Measurements from ENCODE around the gene SESN1. TPM values are rescaled to one million over a fixed set of nuclear protein-coding genes. Genes with fewer than 3 reads are reported as not detected.

The SESN1 gene
- total and polyA plus RNA-seq, 9 of the 15 experiments (the other 6 are each of a cell fraction or from before 2014, with no cell fraction given), result 3.1 to 13.0 (median 7.4) TPM

DNA sequence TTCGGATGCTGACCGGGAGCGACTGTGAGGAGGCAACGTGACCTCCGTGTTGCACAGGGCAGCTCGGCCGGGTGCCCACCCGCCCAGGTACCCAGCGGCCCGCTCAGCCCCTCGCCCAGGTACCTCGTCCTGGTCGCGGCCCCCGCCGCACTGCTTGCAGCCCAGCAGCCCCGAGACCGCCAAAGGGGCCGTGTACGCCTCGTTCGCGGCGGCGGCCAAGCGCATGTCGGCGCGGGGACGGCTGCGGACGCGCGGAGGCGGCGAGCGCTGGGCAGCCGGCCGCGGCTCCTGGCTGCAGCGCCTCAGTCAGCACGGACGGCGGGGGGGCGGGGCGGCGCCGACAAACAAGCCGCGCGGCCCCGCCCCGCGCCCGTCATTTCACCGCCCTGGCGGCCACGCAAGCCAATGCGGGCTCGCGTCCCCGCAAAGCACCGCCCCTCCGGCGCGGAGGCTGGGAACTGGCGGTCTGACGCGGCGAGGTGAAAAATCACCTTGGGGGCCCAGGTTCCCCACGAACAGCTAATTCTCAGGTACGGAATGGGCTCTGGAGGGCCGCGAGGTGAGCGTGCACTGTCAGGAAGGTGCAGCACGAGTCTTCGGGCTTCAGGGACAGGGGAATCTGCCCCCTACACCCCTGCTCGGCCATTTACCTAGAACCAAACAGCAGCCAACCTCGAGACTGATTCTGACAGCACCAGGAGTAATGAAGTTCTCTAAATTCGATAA is 85.2 kb downstream of the SESN1 start (continued):
- TF ChIP-seq TOE1 (IDR thresholded peaks at IDR 0.05; ENCODE audit: borderline replicate concordance) (no peak), TOE1 (CRISPR knock-in tag; IDR thresholded peaks at IDR 0.05; ENCODE audit: borderline replicate concordance, low read depth) (peak; percentile 93; the same call in 1 of the 2 replicates), MCM7 (IDR thresholded peaks at IDR 0.05) (no peak), ZNF175 (CRISPR knock-in tag; IDR thresholded peaks at IDR 0.05; ENCODE audit: low read depth) (no peak), ZNF12 (CRISPR knock-in tag; IDR thresholded peaks at IDR 0.05) (peak; percentile 37; the same call in 1 of the 2 replicates), ZNF184 (CRISPR knock-in tag; IDR thresholded peaks at IDR 0.05) (no peak), ZNF79 (CRISPR knock-in tag; IDR thresholded peaks at IDR 0.05; ENCODE audit: low read depth) (no peak), COPS2 (conservative IDR thresholded peaks at IDR 0.05) (no peak), ZNF134 (CRISPR knock-in tag; conservative IDR thresholded peaks at IDR 0.05) (no peak)
- TF ChIP-seq, protein P1, sequence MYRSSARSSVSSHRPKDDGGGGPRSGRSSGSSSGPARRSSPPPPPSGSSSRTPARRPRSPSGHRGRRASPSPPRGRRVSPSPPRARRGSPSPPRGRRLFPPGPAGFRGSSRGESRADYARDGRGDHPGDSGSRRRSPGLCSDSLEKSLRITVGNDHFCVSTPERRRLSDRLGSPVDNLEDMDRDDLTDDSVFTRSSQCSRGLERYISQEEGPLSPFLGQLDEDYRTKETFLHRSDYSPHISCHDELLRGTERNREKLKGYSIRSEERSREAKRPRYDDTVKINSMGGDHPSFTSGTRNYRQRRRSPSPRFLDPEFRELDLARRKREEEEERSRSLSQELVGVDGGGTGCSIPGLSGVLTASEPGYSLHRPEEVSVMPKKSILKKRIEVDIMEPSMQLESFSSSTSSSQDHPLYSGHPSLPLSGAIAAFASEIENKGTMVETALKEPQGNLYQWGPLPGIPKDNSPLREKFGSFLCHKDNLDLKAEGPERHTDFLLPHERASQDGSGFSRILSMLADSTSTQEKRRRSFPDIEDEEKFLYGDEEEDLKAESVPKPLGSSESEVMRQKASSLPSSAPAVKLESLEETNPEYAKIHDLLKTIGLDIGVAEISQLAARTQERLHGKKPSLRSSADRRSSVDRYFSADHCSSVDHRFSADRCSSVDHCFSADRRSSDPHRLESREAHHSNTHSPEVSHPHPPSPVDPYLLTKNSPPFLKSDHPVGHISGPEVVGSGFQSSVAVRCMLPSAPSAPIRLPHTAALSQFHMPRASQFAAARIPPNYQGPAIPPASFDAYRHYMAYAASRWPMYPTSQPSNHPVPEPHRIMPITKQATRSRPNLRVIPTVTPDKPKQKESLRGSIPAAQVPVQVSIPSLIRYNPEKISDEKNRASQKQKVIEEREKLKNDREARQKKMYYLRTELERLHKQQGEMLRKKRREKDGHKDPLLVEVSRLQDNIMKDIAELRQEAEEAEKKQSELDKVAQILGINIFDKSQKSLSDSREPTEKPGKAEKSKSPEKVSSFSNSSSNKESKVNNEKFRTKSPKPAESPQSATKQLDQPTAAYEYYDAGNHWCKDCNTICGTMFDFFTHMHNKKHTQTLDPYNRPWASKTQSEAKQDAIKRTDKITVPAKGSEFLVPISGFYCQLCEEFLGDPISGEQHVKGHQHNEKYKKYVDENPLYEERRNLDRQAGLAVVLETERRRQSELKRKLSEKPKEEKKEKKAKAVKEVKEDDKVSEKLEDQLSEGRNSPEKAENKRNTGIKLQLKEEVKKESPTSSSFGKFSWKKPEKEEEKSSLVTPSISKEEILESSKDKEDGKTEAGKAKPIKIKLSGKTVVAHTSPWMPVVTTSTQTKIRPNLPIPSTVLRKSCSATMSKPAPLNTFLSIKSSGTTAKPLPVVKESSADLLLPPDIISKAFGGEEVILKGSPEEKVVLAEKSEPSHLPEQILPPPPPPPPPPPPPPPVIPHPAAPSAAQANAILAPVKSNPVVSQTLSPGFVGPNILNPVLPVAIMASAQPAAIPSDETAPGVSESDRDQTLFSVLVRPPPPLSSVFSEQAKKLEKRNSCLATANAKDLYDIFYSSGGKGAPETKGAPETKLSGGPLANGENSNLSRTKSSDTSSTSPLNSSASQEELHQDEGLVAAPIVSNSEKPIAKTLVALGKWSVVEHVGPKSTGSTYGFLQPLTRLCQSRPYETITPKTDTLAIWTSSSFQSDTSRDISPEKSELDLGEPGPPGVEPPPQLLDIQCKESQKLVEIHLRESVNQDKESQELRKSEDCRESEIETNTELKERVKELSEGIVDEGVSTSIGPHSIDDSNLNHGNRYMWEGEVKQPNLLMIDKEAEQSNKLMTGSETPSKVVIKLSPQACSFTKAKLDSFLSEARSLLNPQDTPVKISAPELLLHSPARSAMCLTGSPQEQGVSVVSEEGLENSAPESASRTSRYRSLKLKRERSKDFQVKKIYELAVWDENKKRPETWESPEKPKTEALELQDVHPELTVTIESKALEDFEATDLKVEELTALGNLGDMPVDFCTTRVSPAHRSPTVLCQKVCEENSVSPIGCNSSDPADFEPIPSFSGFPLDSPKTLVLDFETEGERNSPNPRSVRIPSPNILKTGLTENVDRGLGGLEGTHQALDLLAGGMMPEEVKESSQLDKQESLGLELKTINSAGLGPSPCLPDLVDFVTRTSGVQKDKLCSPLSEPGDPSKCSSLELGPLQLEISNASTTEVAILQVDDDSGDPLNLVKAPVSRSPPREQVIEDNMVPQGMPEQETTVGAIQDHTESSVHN (IDR thresholded peaks at IDR 0.05; ENCODE audit: borderline replicate concordance in 1 of 2, low read depth in 1 of 2), result no peak
- TF ChIP-seq, protein P2, sequence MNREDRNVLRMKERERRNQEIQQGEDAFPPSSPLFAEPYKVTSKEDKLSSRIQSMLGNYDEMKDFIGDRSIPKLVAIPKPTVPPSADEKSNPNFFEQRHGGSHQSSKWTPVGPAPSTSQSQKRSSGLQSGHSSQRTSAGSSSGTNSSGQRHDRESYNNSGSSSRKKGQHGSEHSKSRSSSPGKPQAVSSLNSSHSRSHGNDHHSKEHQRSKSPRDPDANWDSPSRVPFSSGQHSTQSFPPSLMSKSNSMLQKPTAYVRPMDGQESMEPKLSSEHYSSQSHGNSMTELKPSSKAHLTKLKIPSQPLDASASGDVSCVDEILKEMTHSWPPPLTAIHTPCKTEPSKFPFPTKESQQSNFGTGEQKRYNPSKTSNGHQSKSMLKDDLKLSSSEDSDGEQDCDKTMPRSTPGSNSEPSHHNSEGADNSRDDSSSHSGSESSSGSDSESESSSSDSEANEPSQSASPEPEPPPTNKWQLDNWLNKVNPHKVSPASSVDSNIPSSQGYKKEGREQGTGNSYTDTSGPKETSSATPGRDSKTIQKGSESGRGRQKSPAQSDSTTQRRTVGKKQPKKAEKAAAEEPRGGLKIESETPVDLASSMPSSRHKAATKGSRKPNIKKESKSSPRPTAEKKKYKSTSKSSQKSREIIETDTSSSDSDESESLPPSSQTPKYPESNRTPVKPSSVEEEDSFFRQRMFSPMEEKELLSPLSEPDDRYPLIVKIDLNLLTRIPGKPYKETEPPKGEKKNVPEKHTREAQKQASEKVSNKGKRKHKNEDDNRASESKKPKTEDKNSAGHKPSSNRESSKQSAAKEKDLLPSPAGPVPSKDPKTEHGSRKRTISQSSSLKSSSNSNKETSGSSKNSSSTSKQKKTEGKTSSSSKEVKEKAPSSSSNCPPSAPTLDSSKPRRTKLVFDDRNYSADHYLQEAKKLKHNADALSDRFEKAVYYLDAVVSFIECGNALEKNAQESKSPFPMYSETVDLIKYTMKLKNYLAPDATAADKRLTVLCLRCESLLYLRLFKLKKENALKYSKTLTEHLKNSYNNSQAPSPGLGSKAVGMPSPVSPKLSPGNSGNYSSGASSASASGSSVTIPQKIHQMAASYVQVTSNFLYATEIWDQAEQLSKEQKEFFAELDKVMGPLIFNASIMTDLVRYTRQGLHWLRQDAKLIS (CRISPR knock-in tag; IDR thresholded peaks at IDR 0.05), result 0 out of 2 replicates have a peak, but pooled peaks have one; percentile 47
